SH-SY5Y (cell line): ENCODE measurements around the gene PTPRM.
A peak's percentile ranks its signal among the peaks of the same experiment; 100 is the strongest.

Experiments
- GATA2 ChIP-seq: IDR thresholded peaks from 2 replicates; pipeline ENCODE4 v1.6.1; 2011; ENCODE audit warnings: mild to moderate bottlenecking, low read depth, low read length
- GATA3 ChIP-seq: IDR thresholded peaks from 2 replicates; pipeline ENCODE4 v1.6.1; 2011; ENCODE audit warnings: low read depth, mild to moderate bottlenecking, low read length, moderate library complexity

The PTPRM gene

DNA sequence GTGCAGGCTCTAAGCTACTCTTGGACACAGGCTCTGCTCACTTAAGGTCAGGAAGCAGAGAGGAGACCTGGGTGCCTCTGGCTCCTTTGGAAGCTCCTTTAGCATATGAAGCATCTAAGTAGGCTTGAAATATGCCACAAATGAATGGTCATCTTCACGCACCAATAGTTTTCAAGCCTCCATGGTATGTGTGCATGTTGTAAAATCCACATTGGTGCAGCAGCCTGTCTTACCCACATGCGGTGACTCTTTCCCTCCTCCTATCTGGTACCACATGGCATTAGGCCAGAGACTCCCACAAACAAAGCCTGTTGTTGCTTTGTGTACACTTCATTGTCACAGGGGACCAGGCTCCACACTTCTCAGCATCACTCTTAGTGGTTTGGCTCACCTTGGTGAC, 599.9 kb downstream of the PTPRM start:
- TF ChIP-seq GATA3 (no peak), GATA2 (no peak)

DNA sequence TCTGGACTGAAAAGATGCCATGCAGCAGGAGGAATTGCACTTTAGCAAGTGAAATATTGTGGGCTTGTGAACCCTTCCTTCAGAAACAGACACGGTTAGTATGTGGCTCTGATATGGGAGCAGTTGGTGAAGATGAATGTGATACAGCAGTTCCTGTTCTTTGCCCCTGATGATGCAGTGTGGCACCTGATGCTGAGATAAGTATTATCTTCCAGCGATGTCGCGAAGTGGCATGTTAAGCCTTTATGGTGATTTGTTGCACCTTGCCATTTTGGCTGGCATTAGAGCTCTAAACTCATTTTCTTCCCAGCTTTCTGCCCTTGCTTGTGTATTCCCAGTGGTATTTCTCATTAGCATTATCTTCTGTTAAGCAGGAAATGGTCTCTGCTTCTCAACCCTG, 600.6 kb downstream of the PTPRM start:
- peak; percentile 64; the same call in 1 of the 2 replicates for TF ChIP-seq GATA3
- peak; percentile 95 for TF ChIP-seq GATA2

DNA sequence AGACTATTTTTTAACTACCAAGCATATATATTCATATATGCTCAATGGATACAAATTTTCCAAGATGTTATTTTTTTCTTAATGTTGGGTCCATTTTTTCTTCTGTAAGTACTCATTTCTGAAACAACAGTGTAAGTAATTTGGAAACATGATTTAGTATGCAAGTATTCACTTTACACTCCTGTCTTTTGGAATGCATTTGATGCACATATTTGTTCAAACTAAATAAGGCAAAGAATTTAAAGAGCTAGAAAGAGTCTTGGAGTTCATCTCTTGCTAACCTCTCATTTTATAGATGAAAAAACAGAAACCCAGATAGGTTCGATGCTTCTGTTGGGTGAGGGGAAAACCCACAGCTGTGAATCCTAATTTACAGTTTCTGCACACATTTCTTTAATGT, 602.6 kb downstream of the PTPRM start:
- no peak for TF ChIP-seq GATA2
- TF ChIP-seq GATA3: no peak

DNA sequence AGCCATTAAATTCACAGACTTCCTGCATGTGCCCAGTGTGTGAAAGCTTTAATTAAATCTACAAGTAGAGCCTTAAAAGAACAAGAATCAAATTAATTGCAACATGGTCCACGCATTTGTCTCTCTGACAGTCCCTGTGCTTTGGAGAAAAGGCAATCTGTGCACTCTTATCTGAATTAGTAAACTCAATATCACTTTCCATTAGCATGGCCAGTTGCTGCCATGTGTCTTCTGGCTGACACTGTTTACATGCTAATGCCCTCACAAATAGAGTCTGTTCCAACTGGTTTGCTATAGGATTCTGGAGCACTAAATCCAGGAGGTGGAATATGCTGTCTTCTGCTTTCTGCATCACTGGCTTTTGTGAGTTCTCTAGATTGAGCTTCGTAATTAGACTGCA, 607.7 kb downstream of the PTPRM start:
- peak; percentile 60 for TF ChIP-seq GATA2
- TF ChIP-seq GATA3: peak; percentile 35; the same call in 1 of the 2 replicates

DNA sequence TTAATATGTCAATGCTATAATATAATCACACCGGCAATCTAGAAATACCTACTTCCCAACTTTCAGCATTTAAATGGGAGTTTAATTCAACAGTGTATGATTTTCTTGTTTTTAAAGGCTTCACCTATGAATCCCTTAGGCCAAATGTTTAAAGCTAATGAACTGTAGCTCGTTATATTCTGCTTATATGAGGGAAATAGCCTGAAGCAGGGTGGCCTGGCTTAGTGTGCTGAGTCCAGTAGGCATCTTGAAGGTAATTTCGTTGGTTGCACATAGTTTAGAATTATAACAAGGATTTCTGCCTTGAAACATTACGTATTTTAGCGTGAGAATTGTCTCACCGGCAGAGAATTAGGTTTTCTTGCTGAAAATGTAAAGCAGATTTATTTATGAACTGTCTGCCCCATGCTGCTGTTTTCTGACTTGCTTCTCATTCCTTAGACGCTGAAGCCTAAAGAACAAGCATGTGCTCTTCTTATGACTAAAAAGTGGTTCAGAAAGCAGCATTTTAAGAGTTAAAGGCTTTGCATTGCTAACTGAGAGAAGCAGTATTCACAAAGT, 608.5 kb downstream of the PTPRM start:
- TF ChIP-seq GATA3 (no peak), GATA2 (no peak)

DNA sequence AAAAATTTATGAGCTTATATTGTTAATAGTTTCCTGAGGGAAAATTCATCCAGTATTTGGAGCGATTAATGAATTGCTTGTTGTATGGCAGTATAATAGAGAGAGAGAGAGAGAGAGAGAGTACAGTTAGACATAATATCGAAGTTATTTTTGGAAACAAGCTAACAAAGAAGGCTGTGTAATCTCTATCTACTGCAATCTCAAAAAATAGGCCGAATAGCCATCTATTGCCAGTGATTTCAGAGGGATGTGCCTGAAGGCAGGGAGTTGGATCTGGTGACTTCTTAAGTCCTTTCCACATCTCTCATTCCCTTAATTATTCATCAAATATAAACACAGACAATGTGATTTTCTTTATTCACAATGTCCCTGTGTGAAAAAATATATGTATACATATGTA, 609.0 kb downstream of the PTPRM start:
- TF ChIP-seq GATA2 (peak; percentile 40; the same call in 1 of the 2 replicates), GATA3 (no peak)

DNA sequence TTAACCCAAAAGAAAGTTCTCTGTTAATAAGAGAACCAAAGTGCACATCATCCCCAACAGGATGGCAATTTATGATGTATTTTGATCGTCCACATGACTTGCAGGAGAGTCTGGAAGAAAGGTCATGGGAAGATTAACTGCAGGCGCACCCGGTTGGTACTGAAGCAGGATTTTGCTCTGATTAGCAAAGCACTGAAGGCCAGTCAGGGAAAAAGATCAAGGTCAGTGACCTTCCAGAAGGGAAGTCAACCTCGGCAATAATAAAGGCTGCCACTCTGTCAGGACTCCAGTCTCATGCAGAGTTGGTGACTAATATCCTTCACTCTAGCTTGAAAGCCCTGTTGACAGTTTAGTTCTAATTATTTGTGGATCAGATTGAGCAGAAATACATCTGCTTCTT, 609.4 kb downstream of the PTPRM start:
- no peak for TF ChIP-seq GATA2

DNA sequence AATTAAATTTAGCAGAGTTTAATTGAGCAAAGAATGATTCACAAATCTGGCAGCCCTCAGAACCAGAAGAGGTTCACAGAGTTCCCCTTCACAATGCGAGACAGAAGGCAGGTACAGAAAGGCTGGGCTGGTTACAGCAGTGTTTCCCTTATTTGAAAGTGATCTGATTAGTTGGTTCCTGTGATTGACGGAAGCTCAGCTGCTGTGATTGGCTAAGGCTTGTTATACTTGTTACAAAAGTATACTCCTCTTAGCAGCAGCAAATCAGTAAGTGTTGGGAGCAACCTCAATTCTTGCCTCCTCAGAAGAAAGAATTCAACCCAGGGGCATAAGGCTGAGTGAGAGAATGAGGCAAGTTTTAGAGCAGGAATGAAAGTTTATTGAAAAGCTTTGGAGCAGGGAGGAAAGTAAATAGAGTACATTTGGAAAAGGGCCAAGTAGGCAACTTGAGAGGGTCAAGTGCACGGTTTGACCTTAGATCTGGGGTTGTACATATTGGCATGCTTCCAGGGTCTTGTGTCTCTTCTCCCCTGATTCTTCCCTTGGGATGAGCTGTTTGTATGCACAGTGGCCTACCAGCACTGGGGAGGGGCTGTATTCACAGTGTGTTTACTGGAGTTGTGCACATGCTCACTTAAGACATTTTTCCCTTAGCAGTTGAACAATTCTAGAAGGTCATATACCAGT, 610.4 kb downstream of the PTPRM start:
- TF ChIP-seq GATA3 (no peak), GATA2 (no peak)

DNA sequence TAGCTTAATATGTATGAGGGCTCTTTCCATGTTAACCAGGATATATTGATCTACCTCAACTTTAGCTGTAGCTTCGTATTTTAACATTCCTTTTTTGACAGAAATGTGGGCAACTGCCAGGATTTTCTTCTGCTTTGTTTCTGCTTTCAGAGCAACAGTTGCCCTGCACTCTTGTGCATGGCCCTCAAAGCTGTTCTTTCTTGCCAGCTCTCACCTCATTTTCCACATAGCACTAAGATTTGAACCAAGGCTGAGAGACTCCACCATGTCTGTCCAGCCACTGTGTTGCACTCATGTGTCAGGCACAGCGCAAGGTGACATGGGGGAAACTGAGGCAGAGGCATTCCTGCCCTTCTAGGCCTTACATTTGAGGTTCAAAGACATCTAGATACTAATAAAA, 619.3 kb downstream of the PTPRM start:
- TF ChIP-seq GATA3: no peak

DNA sequence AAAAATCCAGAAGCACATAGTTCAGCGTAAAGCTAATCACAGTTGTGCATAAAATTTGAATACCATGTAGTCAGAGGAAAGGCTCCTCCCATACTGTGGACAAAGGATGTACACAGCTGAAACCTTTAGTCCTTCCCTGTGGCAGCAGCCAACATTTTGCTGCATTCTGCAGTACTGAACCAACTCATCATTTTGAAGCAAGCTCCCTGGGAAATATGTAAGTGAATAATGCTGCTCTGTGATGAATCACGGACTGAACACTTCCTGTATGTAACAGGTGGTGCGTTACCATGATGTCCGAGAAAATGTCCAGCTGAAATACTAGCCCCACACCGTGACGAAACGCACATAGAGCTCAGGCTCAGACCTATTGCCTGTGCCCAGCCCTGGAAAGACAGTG, 621.1 kb downstream of the PTPRM start:
- TF ChIP-seq GATA2 (no peak), GATA3 (no peak)

DNA sequence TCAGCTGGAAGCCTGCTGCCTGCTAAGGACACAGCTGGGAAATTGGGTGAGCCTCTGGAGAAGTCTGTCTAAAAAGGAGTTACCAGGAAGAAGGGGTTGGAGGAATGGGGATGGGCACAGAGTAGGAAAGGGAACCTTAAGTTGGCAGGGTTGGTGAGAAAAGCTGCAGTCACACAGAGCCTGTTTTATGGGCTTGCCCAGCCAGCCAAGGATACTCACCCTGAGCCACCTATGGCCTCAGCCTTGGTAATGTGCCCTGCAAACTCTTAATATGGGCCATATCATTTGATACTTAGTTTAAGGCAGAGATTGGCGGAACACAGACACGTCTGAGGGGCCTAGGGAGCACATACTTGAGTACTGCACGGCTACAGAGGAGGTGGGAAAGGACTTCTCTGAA, 623.9 kb downstream of the PTPRM start:
- TF ChIP-seq GATA2 (no peak), GATA3 (no peak)

DNA sequence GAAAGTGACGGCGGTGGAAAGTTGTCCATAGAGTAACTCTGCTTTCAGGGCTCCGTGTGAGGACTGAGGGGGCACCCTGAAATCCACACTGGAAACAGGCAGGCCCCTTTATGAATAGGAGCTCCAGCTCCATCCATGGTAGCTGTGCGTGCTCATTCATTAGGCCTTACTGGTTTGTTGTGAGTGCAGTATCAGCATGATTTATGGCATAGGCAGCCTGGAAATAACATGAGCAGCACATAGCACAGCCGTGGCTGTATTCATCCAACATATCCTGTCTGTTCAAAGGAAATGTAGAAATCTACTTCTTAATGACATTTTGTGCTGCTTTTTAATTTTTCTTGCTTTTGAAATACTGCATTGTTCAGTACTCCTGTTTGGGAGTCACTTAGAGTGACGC, 627.3 kb downstream of the PTPRM start:
- TF ChIP-seq GATA3 (no peak), GATA2 (no peak)

DNA sequence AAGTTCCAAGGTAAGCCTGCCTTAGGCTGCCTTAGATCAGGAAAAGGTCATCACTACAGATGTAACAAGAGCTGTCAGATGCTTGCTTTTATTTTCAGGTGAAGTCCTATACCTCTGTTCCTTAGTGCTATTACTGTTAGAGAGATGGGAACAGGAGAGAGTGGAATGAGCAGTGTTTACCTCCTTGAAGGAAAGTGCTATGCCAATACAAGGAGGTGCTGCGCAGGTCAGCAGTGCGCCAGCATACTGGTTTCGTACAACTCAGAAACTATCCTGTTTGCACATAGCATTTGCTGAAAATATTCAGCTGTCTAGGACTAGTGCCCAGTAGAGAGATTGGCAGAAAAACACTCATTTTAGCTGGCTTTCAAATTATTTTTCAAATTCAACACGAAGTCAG, 629.1 kb downstream of the PTPRM start:
- TF ChIP-seq GATA2: no peak
- no peak for TF ChIP-seq GATA3

DNA sequence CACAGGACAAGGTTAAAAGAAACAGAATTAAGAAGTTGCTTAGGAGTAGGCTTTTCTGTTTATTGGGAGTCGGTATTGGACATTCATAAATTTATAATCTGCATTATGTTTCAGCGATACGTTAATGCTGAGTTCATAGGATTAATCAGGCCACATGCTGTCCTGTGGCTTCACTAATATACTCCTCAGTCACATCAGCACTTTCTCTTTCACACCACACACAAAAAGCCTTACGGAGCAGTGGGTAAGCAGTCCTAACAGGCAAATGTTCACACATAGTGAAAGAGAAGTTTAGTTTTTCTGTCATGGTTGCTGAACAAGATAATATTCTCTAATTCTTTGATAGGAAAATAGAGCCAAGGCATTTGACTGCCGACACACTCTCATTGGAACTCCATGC, 630.4 kb downstream of the PTPRM start:
- TF ChIP-seq GATA3 (no peak), GATA2 (no peak)

DNA sequence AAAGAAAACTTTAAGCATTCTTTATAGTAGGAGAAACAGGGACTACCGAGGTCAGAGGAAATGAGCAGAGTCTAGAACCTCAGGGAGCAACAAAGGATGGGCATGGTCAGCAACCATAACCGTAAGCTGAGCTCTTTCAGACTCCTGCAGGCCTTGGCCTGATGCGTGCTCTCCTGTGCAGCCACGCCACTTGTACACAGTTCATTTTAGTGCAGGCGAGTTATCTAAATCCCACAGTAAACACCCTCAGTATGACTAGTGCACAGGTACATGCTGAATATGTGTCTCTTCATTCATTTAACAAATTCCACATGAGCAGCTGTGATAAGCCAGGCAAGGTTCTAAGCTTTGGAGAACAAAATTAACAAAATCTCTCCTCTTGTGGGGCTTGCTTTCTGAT, 640.9 kb downstream of the PTPRM start:
- TF ChIP-seq GATA2 (no peak), GATA3 (no peak)

DNA sequence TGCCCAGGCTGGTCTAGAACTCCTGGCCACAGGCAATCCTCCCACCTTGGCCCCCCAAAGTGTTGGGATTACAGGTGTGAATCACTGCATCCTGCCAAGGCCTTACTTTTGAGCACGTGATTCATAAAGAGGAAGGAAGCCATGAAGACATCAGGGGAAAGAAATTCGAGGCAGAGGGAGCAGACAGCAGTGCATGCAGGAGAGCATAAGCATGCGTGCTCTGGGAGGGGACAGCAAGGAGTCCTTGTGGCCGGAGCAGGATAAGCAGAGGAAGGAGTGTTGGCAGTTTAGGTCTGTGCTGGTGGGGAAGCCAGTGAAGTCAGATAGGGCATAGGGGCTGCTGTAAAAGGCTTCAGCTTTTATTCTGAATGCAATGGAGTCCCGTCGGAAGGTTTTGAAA, 641.6 kb downstream of the PTPRM start:
- TF ChIP-seq GATA2: no peak
- TF ChIP-seq GATA3: no peak
